HEK293 (cell line): ENCODE measurements around the gene STX3.

Experiments used
- CTCF ChIA-PET: fragments of 350-600 bp; formaldehyde crosslinking; extraction: SDS; loops from one replicate; lab custom pipeline; 2021; ENCODE audit warnings: antibody characterized with exemption; lab: Yijun Ruan, JAX
- POLR2A ChIA-PET: fragments of 300-600 bp; formaldehyde crosslinking; extraction: SDS; loops from one replicate; lab custom pipeline; 2020; ENCODE audit warnings: antibody characterized with exemption, inconsistent platforms; lab: Yijun Ruan, JAX
- H3K27ac ChIP-seq: fragments of 200-500 bp; sonication (Bioruptor generic); 2 replicates; pipeline ENCODE4 v1.5.1; 2014; ENCODE audit warnings: low read depth, low read length, control low read depth, inconsistent platforms; ENCODE audit errors: extremely low read depth
- H3K36me3 ChIP-seq, 2 experiments: fragments of 200-500 bp in 1 of 2; sonication (Bioruptor generic) in 1 of 2; 1 replicate in 1 of 2; 2 replicates in 1 of 2; pipeline ENCODE4 v1.5.1; 2014 to 2017; ENCODE audit warnings: inconsistent platforms in 2 of 2, low read length in 2 of 2; ENCODE audit not compliant: control insufficient read depth in 2 of 2, insufficient read depth in 1 of 2
- H3K4me1 ChIP-seq: fragments of 200-500 bp; sonication (Bioruptor generic); 2 replicates; pipeline ENCODE4 v1.5.1; 2014; ENCODE audit warnings: mild to moderate bottlenecking, low read length, inconsistent platforms; ENCODE audit not compliant: control insufficient read depth, insufficient read depth
- H3K4me3 ChIP-seq: 2 replicates; pipeline ENCODE4 v1.5.1; 2011; ENCODE audit warnings: low read depth, mild to moderate bottlenecking, control low read depth, low read length, moderate library complexity
- H3K9me3 ChIP-seq: fragments of 200-500 bp; sonication (Bioruptor generic); 2 replicates; pipeline ENCODE4 v1.5.1; 2014; ENCODE audit warnings: low read depth, low read length, inconsistent platforms; ENCODE audit not compliant: control insufficient read depth, insufficient read depth
- BCL11A ChIP-seq: fragments of 450-650 bp; formaldehyde crosslinking; IDR thresholded peaks from 2 replicates; pipeline ENCODE4 v1.5.1; 2016; ENCODE audit warnings: low read depth, missing biosample characterization, missing genetic modification characterization
- SCRT1 ChIP-seq: fragments of 450-650 bp; formaldehyde crosslinking; IDR thresholded peaks from 2 replicates; pipeline ENCODE4 v1.5.1; 2016; ENCODE audit warnings: missing biosample characterization, missing genetic modification characterization, borderline replicate concordance
- ZNF394 ChIP-seq: fragments of 450-650 bp; formaldehyde crosslinking; IDR thresholded peaks from 2 replicates; pipeline ENCODE4 v1.5.1; 2016; ENCODE audit warnings: missing biosample characterization, missing genetic modification characterization, mild to moderate bottlenecking, moderate library complexity, borderline replicate concordance
- ZNF423 ChIP-seq: fragments of 450-650 bp; formaldehyde crosslinking; IDR thresholded peaks from 2 replicates; pipeline ENCODE4 v1.5.1; 2016; ENCODE audit warnings: missing biosample characterization, missing genetic modification characterization
- ZNF48 ChIP-seq: fragments of 450-650 bp; formaldehyde crosslinking; IDR thresholded peaks from 2 replicates; pipeline ENCODE4 v1.5.1; 2016; ENCODE audit warnings: missing biosample characterization, missing genetic modification characterization
- ZNF521 ChIP-seq: fragments of 450-650 bp; formaldehyde crosslinking; IDR thresholded peaks from 2 replicates; pipeline ENCODE4 v1.5.1; 2017; ENCODE audit warnings: missing biosample characterization, mild to moderate bottlenecking, missing genetic modification characterization
- ZNF544 ChIP-seq: fragments of 450-650 bp; formaldehyde crosslinking; IDR thresholded peaks from 2 replicates; pipeline ENCODE4 v1.5.0; 2017; ENCODE audit warnings: missing biosample characterization, missing genetic modification characterization
- ZNF670 ChIP-seq: fragments of 450-650 bp; formaldehyde crosslinking; IDR thresholded peaks from 2 replicates; pipeline ENCODE4 v1.5.1; 2016; ENCODE audit warnings: missing biosample characterization, missing genetic modification characterization, low read depth
- ZNF792 ChIP-seq: fragments of 450-650 bp; formaldehyde crosslinking; IDR thresholded peaks from 2 replicates; pipeline ENCODE4 v1.5.1; 2016; ENCODE audit warnings: missing biosample characterization, missing genetic modification characterization
- TF ChIP-seq, protein P1 (sequence below): fragments of 450-650 bp; formaldehyde crosslinking; IDR thresholded peaks from 2 replicates; pipeline ENCODE4 v1.5.1; 2016; ENCODE audit warnings: missing biosample characterization, missing genetic modification characterization, borderline replicate concordance
- TF ChIP-seq, protein P2 (sequence below): fragments of 450-650 bp; formaldehyde crosslinking; IDR thresholded peaks from 2 replicates; pipeline ENCODE4 v1.5.1; 2016; ENCODE audit warnings: missing biosample characterization, missing genetic modification characterization
- TF ChIP-seq, protein P3 (sequence below): fragments of 450-650 bp; formaldehyde crosslinking; conservative IDR thresholded peaks from 2 replicates; pipeline ENCODE4 v1.5.1; 2016; ENCODE audit warnings: low read depth, missing biosample characterization, missing genetic modification characterization
- TF ChIP-seq, protein P4 (sequence below): sonication (generic); formaldehyde crosslinking; IDR thresholded peaks from 2 replicates; pipeline ENCODE4 v1.8.1; 2022; ENCODE audit warnings: mild to moderate bottlenecking, moderate library complexity, missing genetic modification reagents

The STX3 gene

DNA sequence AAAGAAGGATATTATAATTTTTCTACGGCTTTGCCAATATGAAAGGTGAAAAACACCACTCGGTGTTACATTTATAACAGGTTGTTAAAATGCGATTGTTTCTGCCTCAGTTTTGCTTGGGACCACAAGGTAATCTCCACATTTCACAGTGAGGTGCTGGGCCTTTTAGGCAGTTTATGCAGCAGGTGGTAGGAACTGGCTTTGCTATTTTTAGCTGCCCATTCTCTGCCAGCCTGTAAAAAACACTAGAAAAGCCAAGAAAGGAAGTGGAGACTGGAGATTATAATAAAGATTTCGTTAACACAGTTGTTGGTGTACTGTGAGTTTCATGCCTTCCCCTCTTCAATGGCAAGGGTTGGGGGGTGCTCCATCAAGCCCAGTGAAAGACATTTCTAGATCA, 63.4 kb downstream of the STX3 start:
- POLR2A ChIA-PET, result no interaction called here
- CTCF ChIA-PET, result interaction anchor here (0.7 kb wide), 1 partner anchor 470 kb away, joined by 3 read pairs; no protein-coding TSS in a partner anchor
- H3K27ac ChIP-seq, result no peak overlapping the region

More for the DNA sequence above, 63.4 kb downstream of the STX3 start:
- Histone ChIP-seq H3K4me3 (no peak overlapping the region), H3K36me3 (no peaks in the 10 kb centered on the region), H3K4me1 (no peaks in the 10 kb centered on the region), H3K9me3 (no peaks in the 10 kb centered on the region)
- TF ChIP-seq, protein P1, sequence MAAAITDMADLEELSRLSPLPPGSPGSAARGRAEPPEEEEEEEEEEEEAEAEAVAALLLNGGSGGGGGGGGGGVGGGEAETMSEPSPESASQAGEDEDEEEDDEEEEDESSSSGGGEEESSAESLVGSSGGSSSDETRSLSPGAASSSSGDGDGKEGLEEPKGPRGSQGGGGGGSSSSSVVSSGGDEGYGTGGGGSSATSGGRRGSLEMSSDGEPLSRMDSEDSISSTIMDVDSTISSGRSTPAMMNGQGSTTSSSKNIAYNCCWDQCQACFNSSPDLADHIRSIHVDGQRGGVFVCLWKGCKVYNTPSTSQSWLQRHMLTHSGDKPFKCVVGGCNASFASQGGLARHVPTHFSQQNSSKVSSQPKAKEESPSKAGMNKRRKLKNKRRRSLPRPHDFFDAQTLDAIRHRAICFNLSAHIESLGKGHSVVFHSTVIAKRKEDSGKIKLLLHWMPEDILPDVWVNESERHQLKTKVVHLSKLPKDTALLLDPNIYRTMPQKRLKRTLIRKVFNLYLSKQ (tag by site-specific recombination), result no peak
- no peak for TF ChIP-seq ZNF670
- no peak for TF ChIP-seq ZNF544 (tag by site-specific recombination)
- no peak for TF ChIP-seq SCRT1
- no peak for TF ChIP-seq ZNF792 (tag by site-specific recombination)
- TF ChIP-seq, protein P2, sequence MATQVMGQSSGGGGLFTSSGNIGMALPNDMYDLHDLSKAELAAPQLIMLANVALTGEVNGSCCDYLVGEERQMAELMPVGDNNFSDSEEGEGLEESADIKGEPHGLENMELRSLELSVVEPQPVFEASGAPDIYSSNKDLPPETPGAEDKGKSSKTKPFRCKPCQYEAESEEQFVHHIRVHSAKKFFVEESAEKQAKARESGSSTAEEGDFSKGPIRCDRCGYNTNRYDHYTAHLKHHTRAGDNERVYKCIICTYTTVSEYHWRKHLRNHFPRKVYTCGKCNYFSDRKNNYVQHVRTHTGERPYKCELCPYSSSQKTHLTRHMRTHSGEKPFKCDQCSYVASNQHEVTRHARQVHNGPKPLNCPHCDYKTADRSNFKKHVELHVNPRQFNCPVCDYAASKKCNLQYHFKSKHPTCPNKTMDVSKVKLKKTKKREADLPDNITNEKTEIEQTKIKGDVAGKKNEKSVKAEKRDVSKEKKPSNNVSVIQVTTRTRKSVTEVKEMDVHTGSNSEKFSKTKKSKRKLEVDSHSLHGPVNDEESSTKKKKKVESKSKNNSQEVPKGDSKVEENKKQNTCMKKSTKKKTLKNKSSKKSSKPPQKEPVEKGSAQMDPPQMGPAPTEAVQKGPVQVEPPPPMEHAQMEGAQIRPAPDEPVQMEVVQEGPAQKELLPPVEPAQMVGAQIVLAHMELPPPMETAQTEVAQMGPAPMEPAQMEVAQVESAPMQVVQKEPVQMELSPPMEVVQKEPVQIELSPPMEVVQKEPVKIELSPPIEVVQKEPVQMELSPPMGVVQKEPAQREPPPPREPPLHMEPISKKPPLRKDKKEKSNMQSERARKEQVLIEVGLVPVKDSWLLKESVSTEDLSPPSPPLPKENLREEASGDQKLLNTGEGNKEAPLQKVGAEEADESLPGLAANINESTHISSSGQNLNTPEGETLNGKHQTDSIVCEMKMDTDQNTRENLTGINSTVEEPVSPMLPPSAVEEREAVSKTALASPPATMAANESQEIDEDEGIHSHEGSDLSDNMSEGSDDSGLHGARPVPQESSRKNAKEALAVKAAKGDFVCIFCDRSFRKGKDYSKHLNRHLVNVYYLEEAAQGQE, result no peak
- TF ChIP-seq, protein P3, sequence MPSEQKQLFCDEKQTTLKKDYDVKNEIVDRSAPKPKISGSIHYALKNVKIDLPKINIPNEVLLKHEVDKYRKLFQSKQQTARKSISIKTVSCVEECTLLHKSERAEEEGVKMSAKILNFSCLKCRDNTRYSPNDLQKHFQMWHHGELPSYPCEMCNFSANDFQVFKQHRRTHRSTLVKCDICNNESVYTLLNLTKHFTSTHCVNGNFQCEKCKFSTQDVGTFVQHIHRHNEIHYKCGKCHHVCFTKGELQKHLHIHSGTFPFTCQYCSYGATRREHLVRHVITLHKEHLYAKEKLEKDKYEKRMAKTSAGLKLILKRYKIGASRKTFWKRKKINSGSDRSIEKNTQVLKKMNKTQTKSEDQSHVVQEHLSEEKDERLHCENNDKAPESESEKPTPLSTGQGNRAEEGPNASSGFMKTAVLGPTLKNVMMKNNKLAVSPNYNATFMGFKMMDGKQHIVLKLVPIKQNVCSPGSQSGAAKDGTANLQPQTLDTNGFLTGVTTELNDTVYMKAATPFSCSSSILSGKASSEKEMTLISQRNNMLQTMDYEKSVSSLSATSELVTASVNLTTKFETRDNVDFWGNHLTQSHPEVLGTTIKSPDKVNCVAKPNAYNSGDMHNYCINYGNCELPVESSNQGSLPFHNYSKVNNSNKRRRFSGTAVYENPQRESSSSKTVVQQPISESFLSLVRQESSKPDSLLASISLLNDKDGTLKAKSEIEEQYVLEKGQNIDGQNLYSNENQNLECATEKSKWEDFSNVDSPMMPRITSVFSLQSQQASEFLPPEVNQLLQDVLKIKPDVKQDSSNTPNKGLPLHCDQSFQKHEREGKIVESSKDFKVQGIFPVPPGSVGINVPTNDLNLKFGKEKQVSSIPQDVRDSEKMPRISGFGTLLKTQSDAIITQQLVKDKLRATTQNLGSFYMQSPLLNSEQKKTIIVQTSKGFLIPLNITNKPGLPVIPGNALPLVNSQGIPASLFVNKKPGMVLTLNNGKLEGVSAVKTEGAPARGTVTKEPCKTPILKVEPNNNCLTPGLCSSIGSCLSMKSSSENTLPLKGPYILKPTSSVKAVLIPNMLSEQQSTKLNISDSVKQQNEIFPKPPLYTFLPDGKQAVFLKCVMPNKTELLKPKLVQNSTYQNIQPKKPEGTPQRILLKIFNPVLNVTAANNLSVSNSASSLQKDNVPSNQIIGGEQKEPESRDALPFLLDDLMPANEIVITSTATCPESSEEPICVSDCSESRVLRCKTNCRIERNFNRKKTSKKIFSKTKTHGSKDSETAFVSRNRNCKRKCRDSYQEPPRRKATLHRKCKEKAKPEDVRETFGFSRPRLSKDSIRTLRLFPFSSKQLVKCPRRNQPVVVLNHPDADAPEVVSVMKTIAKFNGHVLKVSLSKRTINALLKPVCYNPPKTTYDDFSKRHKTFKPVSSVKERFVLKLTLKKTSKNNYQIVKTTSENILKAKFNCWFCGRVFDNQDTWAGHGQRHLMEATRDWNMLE, result no peak
- TF ChIP-seq ZNF521 (tag by site-specific recombination), result no peak
- no peak for TF ChIP-seq ZNF394 (tag by site-specific recombination)
- TF ChIP-seq ZNF423 (tag by site-specific recombination), result no peak
- TF ChIP-seq, protein P4, sequence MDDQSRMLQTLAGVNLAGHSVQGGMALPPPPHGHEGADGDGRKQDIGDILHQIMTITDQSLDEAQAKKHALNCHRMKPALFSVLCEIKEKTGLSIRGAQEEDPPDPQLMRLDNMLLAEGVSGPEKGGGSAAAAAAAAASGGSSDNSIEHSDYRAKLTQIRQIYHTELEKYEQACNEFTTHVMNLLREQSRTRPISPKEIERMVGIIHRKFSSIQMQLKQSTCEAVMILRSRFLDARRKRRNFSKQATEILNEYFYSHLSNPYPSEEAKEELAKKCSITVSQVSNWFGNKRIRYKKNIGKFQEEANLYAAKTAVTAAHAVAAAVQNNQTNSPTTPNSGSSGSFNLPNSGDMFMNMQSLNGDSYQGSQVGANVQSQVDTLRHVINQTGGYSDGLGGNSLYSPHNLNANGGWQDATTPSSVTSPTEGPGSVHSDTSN (CRISPR knock-in tag), result no peak
- TF ChIP-seq BCL11A (tag by site-specific recombination), result no peak
- TF ChIP-seq ZNF48, result no peak
